Hindlimb muscle (tissue), 1 donor: ENCODE measurements around the gene FAM83D. TPM values are rescaled to one million over a fixed set of nuclear protein-coding genes. Genes with fewer than 3 reads are reported as not detected.

ENCODE experiments used
- polyA plus RNA-seq: library from polyadenylated mRNA; unstranded; fragments of 120-200 nt; gene quantifications from one replicate; pipeline ENCODE4 v1.2.1, GENCODE V29; 2013; ENCODE audit not compliant: insufficient read length

Gene FAM83D
- polyA plus RNA-seq, 1 donor: 7.7 TPM

Other genes starting within 250 kb of the FAM83D start
- not detected for gene SLC32A1, start 201.9 kb upstream of the FAM83D start, polyA plus RNA-seq
- 6.9 TPM for gene ACTR5, start 178.0 kb upstream of the FAM83D start, polyA plus RNA-seq
- gene PPP1R16B, start 120.7 kb upstream of the FAM83D start, polyA plus RNA-seq: 3.7 TPM
- gene DHX35, start 35.9 kb downstream of the FAM83D start, polyA plus RNA-seq: 9.9 TPM